Activated CD4-positive, alpha-beta T cell treated with anti-CD3 and anti-CD28 coated beads for 48 hours (primary cell): ENCODE results near the gene FBXO4.

Source experiments
- DNase-seq: peaks from one replicate; pipeline ENCODE4 v3.0.0-alpha.2; 2020

The FBXO4 gene

GRCh38 chr5:41924872-41925554 lies at the start of gene FBXO4:
Gene FBXO4 (plus strand): TSS chr5:41925281. CDS start chr5:41925310, 29 bp downstream.
- DNase-seq = peak; percentile 92

DNA sequence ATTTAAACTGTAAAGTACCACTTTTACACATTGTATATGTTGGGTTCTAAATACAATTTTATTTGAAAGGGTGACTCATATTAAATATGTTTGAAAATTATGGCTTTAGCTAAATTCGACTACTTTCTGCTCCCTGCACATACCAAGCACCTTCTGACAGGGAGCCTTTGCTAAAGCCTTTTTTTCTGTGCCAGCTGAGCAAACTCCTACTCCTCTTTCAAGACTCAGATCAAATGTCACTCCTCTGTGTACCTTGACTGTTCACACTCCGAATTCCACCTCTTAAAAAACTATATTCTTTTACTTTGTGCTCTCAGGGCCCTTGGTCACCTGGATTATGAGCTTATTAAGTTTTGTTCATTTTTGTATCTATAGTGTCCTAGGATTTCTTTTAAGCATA lies 48.4 kb upstream of the FBXO4 start:
- no peak for DNase-seq

GRCh38 chr5:41877408-41877807 lies 47.7 kb upstream of the FBXO4 start:
- DNase-seq = no peak

DNA sequence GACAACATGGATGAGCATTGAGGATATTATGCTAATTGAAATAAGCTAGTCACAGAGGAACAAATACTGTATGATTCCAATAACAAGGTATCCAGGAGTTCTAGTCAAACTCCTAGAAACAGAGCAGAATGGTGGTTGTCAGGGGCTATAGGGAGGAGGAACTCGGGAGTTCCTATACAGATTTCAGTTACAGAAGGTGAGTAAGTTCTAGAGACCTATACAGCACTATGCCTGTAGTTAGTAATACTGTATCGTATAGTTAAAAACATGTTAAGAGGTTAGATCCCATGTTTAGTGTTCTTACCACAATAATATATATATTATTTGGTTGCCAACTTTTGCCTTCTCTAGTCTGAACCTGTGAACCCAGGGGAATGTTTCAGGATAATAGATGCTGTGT lies 46.9 kb upstream of the FBXO4 start:
- no peak for DNase-seq

- no peak for DNase-seq
These were observed 46.2 kb upstream of the FBXO4 start for GRCh38 chr5:41878643-41879478.

DNA sequence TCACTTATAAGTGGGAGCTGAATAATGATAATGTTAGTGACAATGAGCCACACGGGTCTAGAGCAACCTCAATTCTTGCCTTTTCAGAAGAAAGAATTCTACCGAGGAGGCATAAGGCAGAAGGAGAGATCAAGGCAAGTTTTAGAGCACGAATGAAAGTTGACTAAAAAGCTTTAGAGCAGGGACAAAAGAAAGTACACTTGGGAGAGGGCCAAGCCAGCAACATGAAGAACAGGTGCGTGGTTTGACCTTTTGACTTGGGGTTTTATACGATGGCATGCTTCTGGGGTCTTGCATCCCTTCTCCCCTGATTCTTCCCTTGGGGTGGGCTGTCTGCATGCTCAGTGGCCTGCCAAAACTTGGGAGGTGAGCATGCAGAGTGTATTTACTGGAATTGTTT lies 42.3 kb upstream of the FBXO4 start:
- no peak for DNase-seq

DNA sequence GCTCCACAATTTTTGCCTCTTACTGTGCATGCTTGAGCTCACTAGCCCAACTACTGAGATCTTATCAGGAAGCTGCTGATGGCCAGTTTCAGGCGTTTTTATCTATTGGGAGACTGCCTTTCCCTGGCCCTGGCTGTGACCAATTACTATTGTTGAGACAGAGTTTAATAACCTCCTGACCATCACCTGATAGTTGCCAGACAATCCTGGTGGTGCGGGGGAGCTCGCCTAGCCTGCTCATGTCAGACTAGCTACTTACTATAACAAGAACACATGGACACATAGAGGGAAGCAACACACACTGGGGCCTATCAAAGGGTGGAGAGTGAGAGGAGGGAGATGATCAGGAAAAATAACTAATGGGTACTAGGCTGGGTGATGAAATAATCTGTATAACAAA lies 41.8 kb upstream of the FBXO4 start:
- no peak for DNase-seq

DNA sequence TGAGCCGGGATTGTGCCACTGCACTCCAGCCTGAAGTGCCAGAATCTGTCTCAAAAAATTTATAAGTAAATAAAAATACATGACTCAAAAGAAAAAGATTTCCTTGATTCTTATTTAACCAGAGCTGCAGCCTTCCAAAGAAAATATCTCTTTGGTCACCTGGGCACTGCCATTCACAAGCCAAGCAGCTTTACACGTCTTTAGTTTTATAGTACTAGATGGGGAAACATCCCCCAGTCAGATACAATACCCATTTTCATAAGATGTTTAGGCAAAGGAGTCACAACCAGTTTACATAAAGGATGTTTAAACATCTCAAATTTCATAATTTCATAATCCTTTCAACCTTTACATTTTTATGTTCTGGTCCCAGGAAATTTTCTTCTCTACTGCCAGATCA lies 41.1 kb upstream of the FBXO4 start:
- no peak for DNase-seq

GRCh38 chr5:41885286-41885685 lies 39.8 kb upstream of the FBXO4 start:
- no peak for DNase-seq

DNA sequence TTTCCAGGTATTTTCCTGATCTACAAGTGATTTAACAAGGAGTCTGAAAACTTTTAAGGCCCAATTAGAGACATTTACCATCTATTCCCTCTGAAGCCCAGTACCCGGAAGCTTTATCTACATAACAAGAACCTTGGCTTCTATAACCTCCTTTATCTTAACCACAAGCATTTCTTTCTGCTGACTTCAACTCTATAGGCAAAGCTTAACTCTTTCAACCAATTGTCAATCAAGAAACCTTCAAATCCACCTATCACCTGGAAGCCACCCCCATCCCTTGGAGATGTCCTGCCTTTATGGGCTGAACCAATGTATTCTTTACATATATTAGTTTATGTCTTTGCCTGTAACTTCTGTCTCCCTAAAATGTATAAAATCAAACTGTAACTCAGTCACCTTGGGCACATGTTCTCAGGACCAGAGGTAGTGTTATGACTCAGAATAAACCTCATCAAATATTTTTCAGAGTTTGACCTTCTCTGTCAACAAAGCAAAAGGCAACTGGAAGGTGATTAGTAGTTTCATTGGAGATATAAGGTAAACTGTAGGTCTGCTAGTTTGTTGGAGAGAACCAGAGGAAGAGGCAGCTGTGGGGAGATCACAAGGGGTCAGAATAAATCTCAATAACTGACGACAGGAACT lies 33.9 kb upstream of the FBXO4 start:
- DNase-seq = no peak

DNA sequence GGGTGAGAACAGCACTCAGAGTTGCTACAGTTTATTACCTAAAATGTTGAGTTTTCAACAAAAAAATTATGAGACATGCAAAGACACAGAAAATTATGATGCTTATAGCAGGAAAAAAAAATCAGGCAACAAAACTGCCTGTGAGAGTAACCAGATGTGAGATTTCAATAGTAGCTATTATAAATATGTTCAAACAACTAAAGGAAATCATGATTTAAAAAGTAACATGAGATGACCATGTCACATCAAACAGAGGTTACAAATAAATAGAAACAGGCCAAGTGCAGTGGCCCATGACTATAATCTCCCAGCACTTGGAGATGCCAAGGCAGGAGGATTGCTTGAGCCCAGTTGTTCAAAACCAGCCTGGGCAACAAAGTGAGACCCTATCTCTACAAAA lies 33.0 kb upstream of the FBXO4 start:
- DNase-seq = no peak

- no peak for DNase-seq
These were observed 31.8 kb upstream of the FBXO4 start for GRCh38 chr5:41893074-41893851.

DNA sequence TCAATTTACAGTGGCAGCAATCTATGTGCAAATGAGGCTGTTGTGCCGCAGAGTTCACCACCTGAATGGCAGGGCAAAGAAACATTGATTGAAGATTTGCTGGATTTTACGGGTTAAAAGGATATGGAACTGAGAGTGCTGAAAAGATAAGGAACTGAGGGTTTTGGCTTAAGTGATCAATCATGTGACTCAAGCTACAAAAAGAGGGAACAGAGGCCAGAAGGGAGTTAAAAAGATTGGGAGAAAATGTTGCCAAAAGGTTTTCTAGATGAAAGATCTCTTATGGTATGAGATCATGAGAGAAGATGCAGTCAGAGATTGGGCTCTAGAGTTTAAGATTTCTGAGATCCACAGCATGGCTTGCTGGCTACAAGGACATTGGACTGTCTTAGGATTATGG lies 28.9 kb upstream of the FBXO4 start:
- DNase-seq = no peak

- DNase-seq = no peak
These were observed 21.6 kb upstream of the FBXO4 start for GRCh38 chr5:41903382-41903891.

- peak; percentile 99 for DNase-seq
These were observed 20.9 kb upstream of the FBXO4 start, which contains the start of gene RIMOC1 for GRCh38 chr5:41903892-41904799. Gene RIMOC1 (plus strand): TSS chr5:41904344. CDS start chr5:41904368, 24 bp downstream.

DNA sequence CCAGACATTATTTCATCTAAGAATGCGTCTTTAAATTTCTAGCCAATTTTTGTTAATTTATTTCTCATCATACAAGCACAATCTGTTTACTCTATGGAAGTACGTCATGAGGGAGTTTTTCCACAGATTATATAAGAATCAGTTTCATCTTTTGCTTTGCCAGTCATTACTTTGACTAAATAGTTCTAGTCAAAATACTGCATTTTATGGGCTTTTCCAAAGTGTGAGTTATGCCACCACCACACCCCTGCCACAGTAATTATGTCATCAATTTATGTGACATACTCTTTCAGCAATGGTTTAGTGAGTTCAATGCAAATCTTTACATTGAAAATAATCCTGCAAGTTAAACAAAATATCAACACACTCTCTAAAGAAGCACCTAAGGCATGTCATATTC lies 18.9 kb upstream of the FBXO4 start:
- no peak for DNase-seq

DNA sequence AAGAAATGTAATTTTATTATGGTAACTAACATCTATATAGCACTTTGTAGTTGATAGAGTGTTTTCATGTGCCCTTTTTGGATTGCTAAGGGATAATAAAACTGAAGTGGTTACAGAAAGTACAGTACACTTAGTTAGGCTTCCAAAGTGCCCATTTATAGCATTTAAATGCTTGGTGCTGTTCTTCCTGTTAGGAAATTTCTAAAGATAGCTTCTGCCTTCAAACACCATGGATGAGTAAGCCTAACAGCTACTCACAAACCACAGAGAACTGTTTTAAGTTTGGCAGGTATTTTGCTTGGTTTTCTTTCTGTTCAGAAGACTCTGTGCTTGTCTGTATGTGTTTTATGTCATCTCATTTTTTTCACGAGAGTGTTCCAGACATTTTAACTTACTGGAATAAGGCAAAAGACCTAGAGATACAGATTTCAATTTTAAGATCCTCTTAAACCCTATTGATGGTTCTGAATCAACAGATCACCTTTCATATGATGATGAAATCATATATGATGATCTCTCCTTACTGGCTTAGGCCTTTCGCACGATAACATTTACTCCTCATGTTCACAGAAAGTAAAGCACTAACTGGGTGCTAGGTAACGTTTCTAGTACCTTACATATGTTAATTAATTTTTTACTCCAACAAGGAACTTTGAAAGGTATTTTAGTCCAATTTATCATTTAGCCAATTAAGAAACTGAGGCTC lies 16.6 kb upstream of the FBXO4 start:
- DNase-seq = no peak

- DNase-seq = no peak
These were observed 7.0 kb upstream of the FBXO4 start for GRCh38 chr5:41918105-41918504.

DNA sequence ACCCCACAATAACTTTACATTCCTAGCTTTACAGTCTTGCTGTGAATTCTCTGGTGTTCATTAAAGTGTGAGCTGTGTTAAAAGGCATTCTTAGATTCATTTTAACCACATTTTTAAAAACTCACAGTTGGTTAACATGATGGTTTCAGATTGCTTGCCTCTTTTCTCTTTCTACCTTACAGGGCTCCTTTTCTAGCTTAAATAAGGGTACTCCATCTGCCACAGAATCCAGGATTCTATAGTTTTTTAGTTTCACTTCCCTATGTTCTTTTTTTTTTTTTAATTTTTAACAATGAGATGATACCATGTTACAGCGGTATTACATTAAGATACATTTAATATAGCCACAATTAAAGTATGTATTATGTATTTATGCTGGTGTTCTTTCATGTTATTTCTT lies 3.9 kb upstream of the FBXO4 start:
- DNase-seq = no peak

DNA sequence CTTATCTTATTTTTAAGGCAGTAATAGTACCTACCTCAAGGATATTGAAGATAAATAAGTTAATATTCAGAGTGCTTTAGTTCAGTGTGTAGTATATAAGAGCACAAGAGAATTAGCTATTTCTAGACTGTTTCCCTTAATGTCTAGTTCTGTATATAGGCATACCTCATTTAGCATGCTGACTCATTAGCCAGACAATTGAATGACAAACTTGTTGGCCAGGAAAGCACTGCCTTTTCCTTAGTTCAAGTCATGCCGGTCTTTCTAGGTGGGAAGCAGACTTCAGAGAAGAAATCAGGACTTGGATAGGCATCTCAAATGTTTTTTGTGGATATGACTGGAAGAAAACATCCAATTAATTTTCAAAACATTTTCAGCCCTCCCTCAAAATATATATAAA lies 3.2 kb upstream of the FBXO4 start:
- no peak for DNase-seq

- no peak for DNase-seq
These were observed 582 bp upstream of the FBXO4 start for GRCh38 chr5:41924526-41924871.
